K562 (cell line): Measurements from ENCODE around the gene CDC25B. TPM values are rescaled to one million over a fixed set of nuclear protein-coding genes. Genes with fewer than 3 reads are reported as not detected.
A peak's percentile ranks its signal among the peaks of the same experiment; 100 is the strongest.

ENCODE experiments used
- BCOR ChIP-seq: fragments of 450-650 bp; IDR thresholded peaks from 2 replicates; pipeline ENCODE4 v1.6.1; 2016
- EGR1 ChIP-seq: fragments of 450-650 bp; conservative IDR thresholded peaks from 2 replicates; pipeline ENCODE4 v1.6.1; 2017; ENCODE audit warnings: mild to moderate bottlenecking
- HMGN3 ChIP-seq: IDR thresholded peaks from 2 replicates; pipeline ENCODE4 v1.6.1; 2011; ENCODE audit warnings: borderline replicate concordance, low read depth, mild to moderate bottlenecking, mixed read lengths, low read length; ENCODE audit not compliant: insufficient read length; ENCODE audit errors: extremely low read depth
- KLF13 ChIP-seq: fragments of 450-650 bp; IDR thresholded peaks from 2 replicates; pipeline ENCODE4 v1.6.1; 2016; ENCODE audit warnings: missing genetic modification characterization, low read depth, mild to moderate bottlenecking, missing compliant biosample characterization, moderate library complexity, borderline replicate concordance
- NFE2 ChIP-seq: IDR thresholded peaks from 2 replicates; pipeline ENCODE4 v1.6.1; 2014; ENCODE audit warnings: antibody characterized with exemption, low read depth
- NFIC ChIP-seq: fragments of 450-650 bp; IDR thresholded peaks from 2 replicates; pipeline ENCODE4 v1.6.1; 2017; ENCODE audit warnings: mild to moderate bottlenecking, inconsistent platforms
- NR2C2 ChIP-seq, 2 experiments: fragments of 200-800 bp in 1 of 2; sonication (Bioruptor generic) in 1 of 2; sonication (generic) in 1 of 2; formaldehyde crosslinking in 1 of 2; IDR thresholded peaks; 2 replicates each; pipeline versions ENCODE4 v1.6.1 to v1.8.0; 2016 to 2022; ENCODE audit warnings: mild to moderate bottlenecking in 1 of 2, missing compliant biosample characterization in 1 of 2, missing genetic modification characterization in 1 of 2, missing genetic modification reagents in 1 of 2
- POLR2G ChIP-seq: fragments of 200-400 bp; formaldehyde crosslinking; IDR thresholded peaks from 2 replicates; pipeline ENCODE4 v1.6.1; 2017; ENCODE audit warnings: low read depth, mild to moderate bottlenecking, antibody characterized with exemption, low read length, moderate library complexity
- RBFOX2 ChIP-seq: fragments of 200-400 bp; formaldehyde crosslinking; IDR thresholded peaks from 2 replicates; pipeline ENCODE4 v1.6.1; 2017; ENCODE audit warnings: low read depth, mild to moderate bottlenecking, low read length, moderate library complexity
- RFX5 ChIP-seq: IDR thresholded peaks from 2 replicates; pipeline ENCODE4 v1.6.1; 2011; ENCODE audit warnings: low read depth, mild to moderate bottlenecking, improper control_type of control experiment, low read length
- SMARCA5 ChIP-seq: fragments of 450-650 bp; IDR thresholded peaks from 2 replicates; pipeline ENCODE4 v1.6.1; 2016
- ZFP36 ChIP-seq: fragments of 150-350 bp; IDR thresholded peaks from 2 replicates; pipeline ENCODE4 v1.6.1; 2018; ENCODE audit warnings: low read length, low read depth; ENCODE audit not compliant: partially characterized antibody
- ZFX ChIP-seq: sonication (generic); formaldehyde crosslinking; IDR thresholded peaks from 2 replicates; pipeline ENCODE4 v1.8.0; 2022; ENCODE audit warnings: mild to moderate bottlenecking, missing genetic modification reagents, moderate library complexity
- polyA plus RNA-seq, 8 experiments: library from polyadenylated mRNA; depleted of rRNA in 4 of 8; stranded (reverse) in 5 of 8; unstranded in 3 of 8; fragments of >200 nt; fragmentation: Nextera tagmentation in 2 of 8; fragmentation: Illumina TruSeq in 1 of 8; extraction: Ambion mirVana in 2 of 8; extraction: Trizol in 1 of 8; gene quantifications; 2 replicates each; pipeline versions ENCODE4 v1.2.1 to v1.2.3, GENCODE V29; 2011 to 2014; ENCODE audit warnings: inconsistent platforms in 1 of 8, missing spikeins in 1 of 8
- total RNA-seq, 7 experiments: library from RNA; depleted of rRNA in 6 of 7; stranded (reverse); fragments of >200 nt in 6 of 7; fragmentation: Illumina TruSeq in 2 of 7; extraction: Trizol in 2 of 7; gene quantifications; 2 replicates each; pipeline versions ENCODE4 v1.2.1 to v1.2.3, GENCODE V29; 2011 to 2021; ENCODE audit warnings: low replicate concordance in 1 of 7
- TF ChIP-seq, protein P1 (sequence below): sonication (generic); formaldehyde crosslinking; IDR thresholded peaks from 2 replicates; pipeline ENCODE4 v1.8.0; 2022; ENCODE audit warnings: mild to moderate bottlenecking, missing genetic modification reagents
- TF ChIP-seq, protein P2 (sequence below): fragments of 450-650 bp; IDR thresholded peaks from 2 replicates; pipeline ENCODE4 v1.6.1; 2014; ENCODE audit warnings: low read depth, mild to moderate bottlenecking, moderate library complexity, borderline replicate concordance
- TF ChIP-seq, protein P3 (sequence below): fragments of 150-350 bp; IDR thresholded peaks from 2 replicates; pipeline ENCODE4 v1.6.1; 2014; ENCODE audit warnings: low read depth, mild to moderate bottlenecking, low read length, borderline replicate concordance

CDC25B gene
- total and polyA plus RNA-seq, 9 of the 15 experiments (the other 6 are each of a cell fraction or from before 2014, with no cell fraction given): 2.3 to 35.7 (median 9.5) TPM

DNA sequence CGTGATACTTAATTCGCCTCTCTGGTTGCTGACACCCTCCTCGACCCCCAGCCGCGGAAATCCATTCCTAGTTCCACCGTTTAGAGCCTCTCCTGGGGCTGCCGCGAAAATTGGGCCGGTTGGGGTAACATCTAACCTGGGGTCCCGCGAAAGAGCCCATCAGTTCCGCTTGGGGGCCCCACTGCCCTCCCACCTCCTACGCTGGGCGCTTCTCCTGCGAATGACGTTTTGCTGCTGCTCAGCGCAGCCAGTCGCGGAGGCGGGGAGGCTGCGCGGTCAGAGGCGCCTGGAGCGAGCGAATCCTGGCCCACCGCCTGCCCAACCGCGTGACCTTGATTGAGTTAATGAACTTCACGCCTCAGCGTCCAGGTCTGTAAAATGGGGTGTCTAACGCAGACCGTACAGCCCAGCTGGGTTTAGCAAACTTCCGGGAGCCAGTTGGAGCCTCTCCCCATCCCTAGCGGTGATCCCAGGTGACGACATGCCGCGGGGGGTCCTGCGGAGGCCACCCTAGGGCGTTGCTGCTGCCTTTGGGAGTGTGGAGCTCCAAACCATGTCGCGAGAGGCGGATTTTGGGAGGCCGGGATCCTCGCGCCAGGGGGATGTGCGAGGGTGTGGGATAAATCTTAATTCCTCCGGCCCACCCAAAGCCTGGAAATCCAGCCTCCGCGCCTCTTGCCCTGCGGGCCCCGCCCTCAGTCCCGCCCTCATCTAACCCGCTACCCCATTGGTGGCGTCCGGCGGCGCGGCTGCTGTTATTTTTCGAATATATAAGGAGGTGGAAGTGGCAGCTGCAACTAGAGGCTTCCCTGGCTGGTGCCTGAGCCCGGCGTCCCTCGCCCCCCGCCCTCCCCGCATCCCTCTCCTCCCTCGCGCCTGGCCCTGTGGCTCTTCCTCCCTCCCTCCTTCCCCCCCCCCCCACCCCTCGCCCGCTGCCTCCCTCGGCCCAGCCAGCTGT is at the start of gene CDC25B (continued):
- TF ChIP-seq, protein P1, sequence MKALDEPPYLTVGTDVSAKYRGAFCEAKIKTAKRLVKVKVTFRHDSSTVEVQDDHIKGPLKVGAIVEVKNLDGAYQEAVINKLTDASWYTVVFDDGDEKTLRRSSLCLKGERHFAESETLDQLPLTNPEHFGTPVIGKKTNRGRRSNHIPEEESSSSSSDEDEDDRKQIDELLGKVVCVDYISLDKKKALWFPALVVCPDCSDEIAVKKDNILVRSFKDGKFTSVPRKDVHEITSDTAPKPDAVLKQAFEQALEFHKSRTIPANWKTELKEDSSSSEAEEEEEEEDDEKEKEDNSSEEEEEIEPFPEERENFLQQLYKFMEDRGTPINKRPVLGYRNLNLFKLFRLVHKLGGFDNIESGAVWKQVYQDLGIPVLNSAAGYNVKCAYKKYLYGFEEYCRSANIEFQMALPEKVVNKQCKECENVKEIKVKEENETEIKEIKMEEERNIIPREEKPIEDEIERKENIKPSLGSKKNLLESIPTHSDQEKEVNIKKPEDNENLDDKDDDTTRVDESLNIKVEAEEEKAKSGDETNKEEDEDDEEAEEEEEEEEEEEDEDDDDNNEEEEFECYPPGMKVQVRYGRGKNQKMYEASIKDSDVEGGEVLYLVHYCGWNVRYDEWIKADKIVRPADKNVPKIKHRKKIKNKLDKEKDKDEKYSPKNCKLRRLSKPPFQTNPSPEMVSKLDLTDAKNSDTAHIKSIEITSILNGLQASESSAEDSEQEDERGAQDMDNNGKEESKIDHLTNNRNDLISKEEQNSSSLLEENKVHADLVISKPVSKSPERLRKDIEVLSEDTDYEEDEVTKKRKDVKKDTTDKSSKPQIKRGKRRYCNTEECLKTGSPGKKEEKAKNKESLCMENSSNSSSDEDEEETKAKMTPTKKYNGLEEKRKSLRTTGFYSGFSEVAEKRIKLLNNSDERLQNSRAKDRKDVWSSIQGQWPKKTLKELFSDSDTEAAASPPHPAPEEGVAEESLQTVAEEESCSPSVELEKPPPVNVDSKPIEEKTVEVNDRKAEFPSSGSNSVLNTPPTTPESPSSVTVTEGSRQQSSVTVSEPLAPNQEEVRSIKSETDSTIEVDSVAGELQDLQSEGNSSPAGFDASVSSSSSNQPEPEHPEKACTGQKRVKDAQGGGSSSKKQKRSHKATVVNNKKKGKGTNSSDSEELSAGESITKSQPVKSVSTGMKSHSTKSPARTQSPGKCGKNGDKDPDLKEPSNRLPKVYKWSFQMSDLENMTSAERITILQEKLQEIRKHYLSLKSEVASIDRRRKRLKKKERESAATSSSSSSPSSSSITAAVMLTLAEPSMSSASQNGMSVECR: peak; percentile 87
- TF ChIP-seq ZFP36 (peak; percentile 4), EGR1 (peak; percentile 83), HMGN3 (peak; percentile 55), NR2C2 (CRISPR knock-in tag; IDR thresholded peaks at IDR 0.05) (0 out of 2 replicates have a peak, but pooled peaks have one; percentile 29), NR2C2 (tag; IDR thresholded peaks at IDR 0.05) (peak; percentile 60), BCOR (peak; percentile 97), KLF13 (no peak), RFX5 (no peak), SMARCA5 (peak; percentile 95), POLR2G (peak; percentile 76), ZFX (CRISPR knock-in tag) (peak; percentile 78), RBFOX2 (peak; percentile 72), NFE2 (no peak), NFIC (peak; percentile 39)
- TF ChIP-seq, protein P2, sequence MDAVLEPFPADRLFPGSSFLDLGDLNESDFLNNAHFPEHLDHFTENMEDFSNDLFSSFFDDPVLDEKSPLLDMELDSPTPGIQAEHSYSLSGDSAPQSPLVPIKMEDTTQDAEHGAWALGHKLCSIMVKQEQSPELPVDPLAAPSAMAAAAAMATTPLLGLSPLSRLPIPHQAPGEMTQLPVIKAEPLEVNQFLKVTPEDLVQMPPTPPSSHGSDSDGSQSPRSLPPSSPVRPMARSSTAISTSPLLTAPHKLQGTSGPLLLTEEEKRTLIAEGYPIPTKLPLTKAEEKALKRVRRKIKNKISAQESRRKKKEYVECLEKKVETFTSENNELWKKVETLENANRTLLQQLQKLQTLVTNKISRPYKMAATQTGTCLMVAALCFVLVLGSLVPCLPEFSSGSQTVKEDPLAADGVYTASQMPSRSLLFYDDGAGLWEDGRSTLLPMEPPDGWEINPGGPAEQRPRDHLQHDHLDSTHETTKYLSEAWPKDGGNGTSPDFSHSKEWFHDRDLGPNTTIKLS: 0 out of 2 replicates have a peak, but pooled peaks have one; percentile 31
- TF ChIP-seq, protein P3, sequence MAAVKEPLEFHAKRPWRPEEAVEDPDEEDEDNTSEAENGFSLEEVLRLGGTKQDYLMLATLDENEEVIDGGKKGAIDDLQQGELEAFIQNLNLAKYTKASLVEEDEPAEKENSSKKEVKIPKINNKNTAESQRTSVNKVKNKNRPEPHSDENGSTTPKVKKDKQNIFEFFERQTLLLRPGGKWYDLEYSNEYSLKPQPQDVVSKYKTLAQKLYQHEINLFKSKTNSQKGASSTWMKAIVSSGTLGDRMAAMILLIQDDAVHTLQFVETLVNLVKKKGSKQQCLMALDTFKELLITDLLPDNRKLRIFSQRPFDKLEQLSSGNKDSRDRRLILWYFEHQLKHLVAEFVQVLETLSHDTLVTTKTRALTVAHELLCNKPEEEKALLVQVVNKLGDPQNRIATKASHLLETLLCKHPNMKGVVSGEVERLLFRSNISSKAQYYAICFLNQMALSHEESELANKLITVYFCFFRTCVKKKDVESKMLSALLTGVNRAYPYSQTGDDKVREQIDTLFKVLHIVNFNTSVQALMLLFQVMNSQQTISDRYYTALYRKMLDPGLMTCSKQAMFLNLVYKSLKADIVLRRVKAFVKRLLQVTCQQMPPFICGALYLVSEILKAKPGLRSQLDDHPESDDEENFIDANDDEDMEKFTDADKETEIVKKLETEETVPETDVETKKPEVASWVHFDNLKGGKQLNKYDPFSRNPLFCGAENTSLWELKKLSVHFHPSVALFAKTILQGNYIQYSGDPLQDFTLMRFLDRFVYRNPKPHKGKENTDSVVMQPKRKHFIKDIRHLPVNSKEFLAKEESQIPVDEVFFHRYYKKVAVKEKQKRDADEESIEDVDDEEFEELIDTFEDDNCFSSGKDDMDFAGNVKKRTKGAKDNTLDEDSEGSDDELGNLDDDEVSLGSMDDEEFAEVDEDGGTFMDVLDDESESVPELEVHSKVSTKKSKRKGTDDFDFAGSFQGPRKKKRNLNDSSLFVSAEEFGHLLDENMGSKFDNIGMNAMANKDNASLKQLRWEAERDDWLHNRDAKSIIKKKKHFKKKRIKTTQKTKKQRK: no peak
